ENCODE data around the gene FBXL15.

DNA sequence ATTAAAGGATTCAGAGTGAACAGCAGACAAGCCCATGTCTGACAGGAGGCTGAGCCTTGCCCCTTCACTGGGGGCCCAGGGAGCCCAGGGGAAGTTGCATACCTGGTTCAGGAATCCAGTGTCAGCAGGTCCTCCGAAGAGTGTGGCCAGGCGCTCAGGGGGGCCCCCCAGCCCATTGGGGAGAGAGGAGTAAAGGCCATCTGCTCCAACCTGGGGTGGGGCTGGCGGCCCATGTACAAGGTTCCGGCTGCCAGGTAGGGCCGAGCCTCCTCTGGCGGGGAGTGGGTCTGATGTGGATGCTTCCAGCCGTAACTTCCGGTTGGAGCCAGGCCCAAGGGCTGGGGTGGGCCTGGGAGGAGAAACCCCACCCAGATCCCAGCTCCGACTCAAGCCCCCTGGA lies 4.4 kb upstream of the FBXL15 start:
- TF ChIP-seq SUZ12 (IDR thresholded peaks at IDR 0.05; ENCODE audit: extremely low read depth, insufficient read depth, insufficient read length) (no peak), YY1 (IDR thresholded peaks at IDR 0.05; ENCODE audit: insufficient read depth, insufficient read length) (no peak)
